ENCODE data around the gene ZNF469.

DNA sequence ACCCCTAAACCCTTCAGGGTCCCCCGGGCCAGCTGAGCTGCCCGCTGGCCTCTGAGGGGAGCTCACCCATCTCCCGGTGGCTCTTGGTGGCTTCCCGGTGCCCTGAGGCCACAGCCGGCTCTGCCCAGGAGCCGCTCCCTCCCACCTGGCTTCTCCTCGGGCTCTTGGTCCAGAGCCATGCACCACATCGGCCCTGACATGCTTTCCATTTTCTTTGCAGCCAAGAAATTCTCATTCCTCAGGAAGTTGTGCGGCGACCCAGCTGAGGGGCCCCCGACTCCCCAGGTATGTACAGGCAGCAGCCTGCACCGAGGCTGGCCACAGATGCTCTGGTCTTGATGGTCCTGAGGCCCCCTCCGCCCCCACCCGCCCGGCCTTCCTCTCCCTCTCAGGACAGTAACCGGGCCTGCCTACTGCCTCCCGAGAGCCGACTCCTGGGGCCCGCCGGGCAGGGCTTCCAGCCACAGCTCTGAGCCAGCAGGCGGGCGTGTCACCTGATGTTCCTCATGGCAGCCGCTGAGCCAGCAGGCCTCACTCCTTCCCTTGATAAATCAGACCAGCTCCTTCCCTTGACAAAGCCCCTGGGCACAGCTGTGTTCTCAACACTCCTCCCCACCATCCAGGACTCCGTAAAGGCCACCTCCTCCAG is 42.0 kb downstream of the ZNF469 start:
- TF ChIP-seq POLR2AphosphoS5 (IDR thresholded peaks at IDR 0.05; ENCODE audit: borderline replicate concordance, low read depth, low read length) (no peak), EZH2 (IDR thresholded peaks at IDR 0.05) (no peak), FOXP2 (optimal IDR thresholded peaks at IDR 0.05; ENCODE audit: control extremely low read depth, extremely low read length, insufficient read depth) (no peak)

Data from SK-N-MC (cell line).